Hepatocyte (in vitro differentiated cells): ENCODE data around the gene TTC7B. TPM values are rescaled to one million over a fixed set of nuclear protein-coding genes. Genes with fewer than 3 reads are reported as not detected.

Source experiments
- DNase-seq: peaks from one replicate; pipeline ENCODE4 v3.0.0-alpha.2; 2016; ENCODE audit warnings: low spot score
- H2AFZ ChIP-seq: fragments of 200-600 bp; sonication (generic); 2 replicates; pipeline ENCODE4 v1.6.0; 2016; ENCODE audit warnings: antibody characterized with exemption, mild to moderate bottlenecking
- H3K27ac ChIP-seq: fragments of 200-600 bp; sonication (generic); 2 replicates; pipeline ENCODE4 v1.5.1; 2016; ENCODE audit warnings: mild to moderate bottlenecking
- H3K27me3 ChIP-seq: fragments of 200-600 bp; sonication (generic); 2 replicates; pipeline ENCODE4 v1.6.1; 2016
- H3K36me3 ChIP-seq: fragments of 200-600 bp; sonication (generic); replicated peaks from 2 replicates; pipeline ENCODE4 v1.5.1; 2016; ENCODE audit warnings: low read depth; ENCODE audit not compliant: insufficient read depth
- H3K4me1 ChIP-seq: fragments of 200-600 bp; sonication (generic); 2 replicates; pipeline ENCODE4 v1.5.1; 2016; ENCODE audit warnings: mild to moderate bottlenecking, moderate library complexity; ENCODE audit not compliant: insufficient read depth
- H3K4me2 ChIP-seq: fragments of 200-600 bp; sonication (generic); 2 replicates; pipeline ENCODE4 v1.6.0; 2016
- H3K4me3 ChIP-seq: fragments of 200-600 bp; sonication (generic); 2 replicates; pipeline ENCODE4 v1.5.1; 2016; ENCODE audit warnings: mild to moderate bottlenecking
- H3K79me2 ChIP-seq: fragments of 200-600 bp; sonication (generic); 2 replicates; pipeline ENCODE4 v1.6.0; 2017; ENCODE audit warnings: mild to moderate bottlenecking
- H3K9me2 ChIP-seq: fragments of 200-600 bp; sonication (generic); replicated peaks from 2 replicates; pipeline ENCODE4 v1.6.0; 2017; ENCODE audit warnings: mild to moderate bottlenecking; ENCODE audit not compliant: insufficient read depth
- H3K9me3 ChIP-seq: fragments of 200-600 bp; sonication (generic); 2 replicates; pipeline ENCODE4 v1.5.1; 2016; ENCODE audit warnings: low read depth, mild to moderate bottlenecking
- H4K20me1 ChIP-seq: fragments of 200-600 bp; sonication (generic); 2 replicates; pipeline ENCODE4 v1.6.0; 2016; ENCODE audit warnings: mild to moderate bottlenecking; ENCODE audit not compliant: insufficient read depth, poor library complexity, severe bottlenecking
- EZH2 ChIP-seq: fragments of 200-600 bp; sonication (generic); IDR thresholded peaks from 2 replicates; pipeline ENCODE4 v1.6.1; 2016; ENCODE audit warnings: antibody characterized with exemption, mild to moderate bottlenecking, borderline replicate concordance
- EZH2phosphoT487 ChIP-seq: fragments of 200-600 bp; sonication (generic); IDR thresholded peaks from one replicate; pipeline ENCODE4 v1.6.1; 2018; ENCODE audit warnings: antibody characterized with exemption, mild to moderate bottlenecking, low read depth, moderate library complexity; ENCODE audit not compliant: unreplicated experiment, severe bottlenecking
- WGBS: methylation state at CpG from one replicate; pipeline ENCODE4 v1.1.6; 2016; ENCODE audit warnings: low lambda C conversion rate; ENCODE audit errors: missing lambda C conversion rate; 5-methylcytosine and 5-hydroxymethylcytosine counted together
- polyA plus RNA-seq: library from polyadenylated mRNA; unstranded; fragments of >200 nt; fragmentation: Nextera tagmentation; extraction: Ambion mirVana; gene quantifications from 2 replicates; pipeline ENCODE4 v1.2.1, GENCODE V29; 2016
- total RNA-seq: library from RNA; depleted of rRNA; stranded (reverse); fragments of >200 nt; gene quantifications from 2 replicates; pipeline ENCODE4 v1.2.3, GENCODE V29; 2014
- TF ChIP-seq, protein P1 (sequence below): fragments of 200-600 bp; sonication (generic); IDR thresholded peaks from 2 replicates; pipeline ENCODE4 v1.5.1; 2016; ENCODE audit warnings: antibody characterized with exemption, mild to moderate bottlenecking; ENCODE audit not compliant: poor library complexity

Gene TTC7B
- total and polyA plus RNA-seq, 2 experiments from 2014 or later: 10.7 to 25.5 TPM

DNA sequence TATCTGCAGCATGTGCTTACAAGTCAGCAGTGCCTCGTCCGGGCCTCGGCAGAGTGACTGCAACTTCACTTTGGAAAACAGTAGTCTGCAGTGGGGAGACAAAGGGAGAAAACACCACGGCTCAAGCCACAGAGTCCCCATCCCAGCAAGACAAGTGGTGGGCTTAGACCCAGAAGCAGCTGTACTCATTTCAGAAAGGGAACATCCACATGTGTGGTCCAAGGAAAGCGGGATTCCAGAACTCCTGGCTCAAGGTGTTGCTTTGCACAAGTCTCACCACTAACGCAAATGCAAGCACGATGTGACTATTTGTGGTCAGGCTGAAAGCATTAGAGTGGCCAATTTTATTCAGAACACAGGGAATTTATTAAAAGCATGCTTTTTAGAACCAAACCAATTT lies 198.3 kb downstream of the TTC7B start:
- Histone ChIP-seq H3K79me2 (no peaks in the 10 kb centered on the region), H4K20me1 (no peaks in the 10 kb centered on the region), H3K4me3 (no peak overlapping the region), H3K9me3 (no peaks in the 10 kb centered on the region), H3K27ac (no peak overlapping the region), H3K4me1 (no peaks in the 10 kb centered on the region), H3K36me3 (no peaks in the 10 kb centered on the region), H3K9me2 (no peaks in the 10 kb centered on the region), H2AFZ (no peak overlapping the region), H3K27me3 (no peaks in the 10 kb centered on the region), H3K4me2 (no peak overlapping the region)
- no peak for TF ChIP-seq EZH2
- TF ChIP-seq EZH2phosphoT487: no peak
- TF ChIP-seq, protein P1, sequence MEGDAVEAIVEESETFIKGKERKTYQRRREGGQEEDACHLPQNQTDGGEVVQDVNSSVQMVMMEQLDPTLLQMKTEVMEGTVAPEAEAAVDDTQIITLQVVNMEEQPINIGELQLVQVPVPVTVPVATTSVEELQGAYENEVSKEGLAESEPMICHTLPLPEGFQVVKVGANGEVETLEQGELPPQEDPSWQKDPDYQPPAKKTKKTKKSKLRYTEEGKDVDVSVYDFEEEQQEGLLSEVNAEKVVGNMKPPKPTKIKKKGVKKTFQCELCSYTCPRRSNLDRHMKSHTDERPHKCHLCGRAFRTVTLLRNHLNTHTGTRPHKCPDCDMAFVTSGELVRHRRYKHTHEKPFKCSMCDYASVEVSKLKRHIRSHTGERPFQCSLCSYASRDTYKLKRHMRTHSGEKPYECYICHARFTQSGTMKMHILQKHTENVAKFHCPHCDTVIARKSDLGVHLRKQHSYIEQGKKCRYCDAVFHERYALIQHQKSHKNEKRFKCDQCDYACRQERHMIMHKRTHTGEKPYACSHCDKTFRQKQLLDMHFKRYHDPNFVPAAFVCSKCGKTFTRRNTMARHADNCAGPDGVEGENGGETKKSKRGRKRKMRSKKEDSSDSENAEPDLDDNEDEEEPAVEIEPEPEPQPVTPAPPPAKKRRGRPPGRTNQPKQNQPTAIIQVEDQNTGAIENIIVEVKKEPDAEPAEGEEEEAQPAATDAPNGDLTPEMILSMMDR: no peak
- WGBS: 62% methylated on average over 7 of the region's 7 CpGs
- DNase-seq: no peak

DNA sequence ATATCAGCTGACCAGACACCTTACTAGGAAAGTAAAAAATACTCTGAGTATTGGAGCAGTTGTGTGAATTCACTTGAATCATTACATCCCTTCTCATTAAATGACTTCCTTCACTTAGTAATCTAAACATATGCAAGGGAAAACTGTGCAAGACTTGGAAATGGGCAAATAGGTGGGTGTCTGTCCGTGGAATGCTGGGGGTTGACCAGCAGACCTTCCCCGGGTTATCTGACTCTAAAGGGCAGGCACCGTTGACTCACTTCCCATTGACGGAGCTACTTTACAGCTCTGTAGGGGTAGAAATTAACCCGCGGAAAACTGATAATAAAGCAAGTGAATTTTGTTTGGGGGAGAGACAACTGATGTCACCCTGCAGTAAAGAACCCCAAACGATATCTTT lies 199.3 kb downstream of the TTC7B start:
- H3K4me2 ChIP-seq: no peak overlapping the region
- WGBS: 37% methylated on average over 7 of the region's 7 CpGs
- no peak for TF ChIP-seq EZH2phosphoT487
- TF ChIP-seq, protein P1: no peak
- TF ChIP-seq EZH2: no peak
- no peak for DNase-seq
- H3K4me3 ChIP-seq: no peak overlapping the region
- H3K27me3 ChIP-seq: no peaks in the 10 kb centered on the region
- no peaks in the 10 kb centered on the region for H3K9me3 ChIP-seq
- H3K36me3 ChIP-seq: no peaks in the 10 kb centered on the region
- H2AFZ ChIP-seq: no peak overlapping the region
- H3K9me2 ChIP-seq: no peaks in the 10 kb centered on the region
- no peaks in the 10 kb centered on the region for H3K4me1 ChIP-seq
- H3K27ac ChIP-seq: no peak overlapping the region
- H4K20me1 ChIP-seq: no peaks in the 10 kb centered on the region
- H3K79me2 ChIP-seq: no peaks in the 10 kb centered on the region

DNA sequence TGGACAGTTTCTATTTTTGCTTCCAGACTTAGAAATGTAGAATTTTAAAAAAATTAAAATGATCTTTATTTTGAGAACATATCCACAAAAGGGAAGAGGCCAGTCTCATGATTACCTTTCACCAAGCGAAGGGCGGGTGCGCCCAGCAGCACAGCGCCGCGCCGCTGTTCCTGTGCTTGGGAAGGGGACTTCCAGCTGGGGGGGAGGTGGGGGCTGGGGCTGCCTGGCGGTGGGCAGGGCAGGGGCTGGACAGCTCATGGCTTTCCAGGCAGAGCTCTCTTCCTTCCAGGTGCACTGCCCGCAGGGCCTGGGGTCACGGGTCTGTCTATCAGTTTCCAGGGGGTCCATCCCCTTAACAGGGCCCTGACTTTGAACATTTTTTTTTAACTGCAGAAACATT lies 199.9 kb downstream of the TTC7B start:
- TF ChIP-seq, protein P1: no peak
- TF ChIP-seq EZH2phosphoT487 (no peak), EZH2 (no peak)
- 88% methylated on average over 9 of the region's 10 CpGs for WGBS
- Histone ChIP-seq H3K36me3 (no peaks in the 10 kb centered on the region), H3K79me2 (no peaks in the 10 kb centered on the region), H3K4me3 (no peak overlapping the region), H3K4me2 (no peak overlapping the region), H3K9me3 (no peaks in the 10 kb centered on the region), H3K9me2 (no peaks in the 10 kb centered on the region), H4K20me1 (no peaks in the 10 kb centered on the region), H3K27ac (no peak overlapping the region), H3K27me3 (no peaks in the 10 kb centered on the region), H3K4me1 (no peaks in the 10 kb centered on the region), H2AFZ (no peak overlapping the region)
- DNase-seq: no peak
